Mammary epithelial cell (primary cell): ENCODE measurements around the gene ZPR1.

Experiments used
- CTCF ChIP-seq, 2 donors: IDR thresholded peaks in 1 of 2; conservative IDR thresholded peaks in 1 of 2; 2 replicates each; pipeline ENCODE4 v1.5.1; 2011 to 2012; ENCODE audit warnings: inconsistent platforms in 2 of 2, low read length in 2 of 2, mild to moderate bottlenecking in 2 of 2, control low read depth in 1 of 2, low read depth in 1 of 2; ENCODE audit not compliant: insufficient read depth in 1 of 2; ENCODE audit errors: extremely low read depth in 1 of 2
- EZH2 ChIP-seq: IDR thresholded peaks from 2 replicates; pipeline ENCODE4 v1.6.1; 2012; ENCODE audit warnings: low read length, inconsistent platforms, borderline replicate concordance

GRCh38 chr11:116826751-116827431, 39.1 kb upstream of the ZPR1 start:
- TF ChIP-seq CTCF (conservative IDR thresholded peaks at IDR 0.05 in 1 of 2, IDR thresholded peaks at IDR 0.05 in 1 of 2; ENCODE audit: extremely low read depth in 1 of 2, insufficient read depth in 1 of 2, low read depth in 1 of 2, low read length in 2 of 2) (no peak), EZH2 (no peak)
